Measurements from ENCODE around the gene RAB14.

GRCh38 chr9:121172726-121173487, 28.8 kb downstream of the RAB14 start:
- TF ChIP-seq CTCF (conservative IDR thresholded peaks at IDR 0.05 in 1 of 2, IDR thresholded peaks at IDR 0.05 in 1 of 2; ENCODE audit: low read depth in 1 of 2, low read length in 2 of 2) (no peak), EZH2 (IDR thresholded peaks at IDR 0.05; ENCODE audit: low read length, missing control alignments) (no peak)
